ENCODE data around the gene WDR6. TPM values are rescaled to one million over a fixed set of nuclear protein-coding genes. Genes with fewer than 3 reads are reported as not detected.

Gene WDR6
- total and polyA plus RNA-seq, 9 of the 15 experiments (the other 6 are each of a cell fraction or from before 2014, with no cell fraction given) = 8.9 to 90.6 (median 44.7) TPM

GRCh38 chr3:49020330-49021212 lies 13.4 kb downstream of the WDR6 start:
- ATAC-seq (peak; percentile 11), FAIRE-seq (peak; percentile 83), DNase-seq (ENCODE audit: extremely low read depth in 1 of 4, low spot score in 3 of 4) (peak; percentile 38 to 56 (median 46))
- peak overlapping the region; percentile 99 for H3K27ac ChIP-seq (ENCODE audit: extremely low read depth, low read depth, low read length)
- H3K4me3 ChIP-seq = peak overlapping the region; percentile 74
- intact Hi-C loops (cut with micrococcal nuclease) = loop anchor here (10.0 kb wide), 1 partner anchor 144 kb away; the partner anchor contains the start of gene CCDC71
- H3K27me3 ChIP-seq (ENCODE audit: control insufficient read depth in 2 of 2, insufficient read depth in 2 of 2, low read length in 2 of 2) = no peaks in the 10 kb centered on the region
- in situ Hi-C loops (cut with MboI) = no loop called here
- H3K4me2 ChIP-seq (ENCODE audit: insufficient read depth, low read length) = peak overlapping the region; percentile 92
- H4K20me1 ChIP-seq (replicated peaks; ENCODE audit: control insufficient read depth, insufficient read depth, low read length) = peaks cover 14% of the 10 kb centered on the region
- TSS peak; percentile 82 for BruUV-seq (replicated peaks)
- H3K4me1 ChIP-seq (replicated peaks in 1 of 2; ENCODE audit: control insufficient read depth in 2 of 2, insufficient read depth in 2 of 2, low read length in 2 of 2) = peaks cover 8 to 64% of the 10 kb centered on the region in 2 experiments; a peak in 4 of 5 replicates
- peaks cover 75% of the 10 kb centered on the region for H3K79me2 ChIP-seq (ENCODE audit: control insufficient read depth, insufficient read depth, low read length)
- H3K36me3 ChIP-seq (ENCODE audit: control insufficient read depth, insufficient read depth, low read length) = peaks cover 42% of the 10 kb centered on the region; the same call in 2 of the 3 replicates
- ChIA-PET POLR2A (interaction anchor here (0.5 to 8.4 kb wide), 10 partner anchors 8 to 451 kb away, joined by 3 to 104 read pairs (median 7); partner anchors contain the start of genes ARIH2, IMPDH2, QRICH1 and WDR6), CTCF (ENCODE audit: low intra/inter-chr PET ratio) (no interaction called here)
- H3K9ac ChIP-seq (ENCODE audit: insufficient read depth in 1 of 2, low read depth in 2 of 2, low read length in 2 of 2) = peak overlapping the region; percentile 98 to 99
- H2AFZ ChIP-seq (ENCODE audit: low read depth, low read length) = no peak overlapping the region; the same call in 1 of the 2 replicates
- H3K9me3 ChIP-seq (replicated peaks; ENCODE audit: control insufficient read depth, insufficient read depth, low read depth, low read length) = no peaks in the 10 kb centered on the region
- WGBS (ENCODE audit: insufficient coverage, low coverage, missing lambda C conversion rate) = 0% methylated on average over 38 of the region's 51 CpGs
- H3K9me1 ChIP-seq (ENCODE audit: control insufficient read depth, insufficient read depth, low read length) = peaks cover 8% of the 10 kb centered on the region
- TF ChIP-seq TBP (optimal IDR thresholded peaks at IDR 0.05; ENCODE audit: low read depth, low read length) (peak; percentile 11), EGR1 (conservative IDR thresholded peaks at IDR 0.05) (peak; percentile 31; the same call in 1 of the 2 replicates), ZSCAN29 (IDR thresholded peaks at IDR 0.05) (peak; percentile 23; the same call in 1 of the 2 replicates), IRF1 (CRISPR knock-in tag; IDR thresholded peaks at IDR 0.05; ENCODE audit: borderline replicate concordance) (0 out of 2 replicates have a peak, but pooled peaks have one; percentile 39), REST (IDR thresholded peaks at IDR 0.05; ENCODE audit: borderline replicate concordance) (0 out of 2 replicates have a peak, but pooled peaks have one; percentile 9), REST (CRISPR knock-in tag; IDR thresholded peaks at IDR 0.05; ENCODE audit: low read depth) (no peak), IRF2 (CRISPR knock-in tag; IDR thresholded peaks at IDR 0.05) (no peak), TCF3 (CRISPR knock-in tag; IDR thresholded peaks at IDR 0.05) (0 out of 2 replicates have a peak, but pooled peaks have one; percentile 4), MYBL2 (IDR thresholded peaks at IDR 0.05; ENCODE audit: low read depth) (no peak), MYBL2 (CRISPR knock-in tag; IDR thresholded peaks at IDR 0.05; ENCODE audit: borderline replicate concordance) (no peak), ZNF696 (CRISPR knock-in tag; conservative IDR thresholded peaks at IDR 0.05) (no peak), KDM5B (IDR thresholded peaks at IDR 0.05; ENCODE audit: insufficient replicate concordance, low read depth, low read length) (peak; percentile 73)
